HFF-Myc (cell line): ENCODE results near the gene PTPN1.

Source experiments
- DNase-seq: peaks from one replicate; pipeline ENCODE4 v3.0.0-alpha.2; 2011; ENCODE audit warnings: low read depth; ENCODE audit errors: extremely low read depth
- H3K4me3 ChIP-seq: replicated peaks from 2 replicates; pipeline ENCODE4 v1.5.1; 2011; ENCODE audit warnings: low read depth, mild to moderate bottlenecking, control low read depth, low read length
- TF ChIP-seq, protein P1 (sequence below): IDR thresholded peaks from 2 replicates; pipeline ENCODE4 v1.5.1; 2012; ENCODE audit warnings: mild to moderate bottlenecking, low read depth, low read length, control low read depth; ENCODE audit errors: missing control alignments

PTPN1 gene

DNA sequence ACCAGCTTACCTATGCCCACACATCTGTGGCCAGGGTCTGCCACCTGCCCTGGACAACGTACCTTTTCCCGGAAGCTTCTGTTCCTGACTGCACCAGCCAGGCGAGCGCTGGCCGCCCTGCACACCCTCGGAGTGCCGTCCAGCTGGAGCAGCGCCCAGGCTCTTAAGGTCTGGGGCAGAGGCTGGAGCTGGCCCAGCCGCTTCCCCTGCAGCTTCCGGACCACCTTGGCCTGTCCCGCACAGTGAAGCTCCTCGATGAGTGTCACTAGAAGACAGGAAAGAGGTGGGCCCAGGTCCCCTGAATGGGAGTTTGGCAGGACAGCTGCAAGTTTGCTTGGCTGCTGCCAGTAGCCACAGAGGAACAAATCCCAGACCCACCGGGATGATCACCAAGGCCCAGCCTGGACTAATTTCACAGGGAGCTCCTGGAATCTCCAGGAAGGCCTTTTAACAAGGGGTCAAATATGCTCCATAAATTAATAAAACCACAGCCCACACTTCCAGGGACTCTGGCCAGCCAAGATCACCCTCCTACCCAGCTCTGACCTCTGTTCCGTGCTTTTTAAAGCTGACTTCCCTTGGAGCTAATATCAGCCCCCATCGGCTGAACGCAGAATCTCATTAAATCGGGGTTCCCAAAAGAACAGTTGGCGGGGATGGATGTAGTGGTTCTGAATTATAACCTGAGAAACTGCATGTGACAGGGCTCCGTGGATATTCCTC is 82.3 kb downstream of the PTPN1 start:
- no peak for DNase-seq
- TF ChIP-seq, protein P1, sequence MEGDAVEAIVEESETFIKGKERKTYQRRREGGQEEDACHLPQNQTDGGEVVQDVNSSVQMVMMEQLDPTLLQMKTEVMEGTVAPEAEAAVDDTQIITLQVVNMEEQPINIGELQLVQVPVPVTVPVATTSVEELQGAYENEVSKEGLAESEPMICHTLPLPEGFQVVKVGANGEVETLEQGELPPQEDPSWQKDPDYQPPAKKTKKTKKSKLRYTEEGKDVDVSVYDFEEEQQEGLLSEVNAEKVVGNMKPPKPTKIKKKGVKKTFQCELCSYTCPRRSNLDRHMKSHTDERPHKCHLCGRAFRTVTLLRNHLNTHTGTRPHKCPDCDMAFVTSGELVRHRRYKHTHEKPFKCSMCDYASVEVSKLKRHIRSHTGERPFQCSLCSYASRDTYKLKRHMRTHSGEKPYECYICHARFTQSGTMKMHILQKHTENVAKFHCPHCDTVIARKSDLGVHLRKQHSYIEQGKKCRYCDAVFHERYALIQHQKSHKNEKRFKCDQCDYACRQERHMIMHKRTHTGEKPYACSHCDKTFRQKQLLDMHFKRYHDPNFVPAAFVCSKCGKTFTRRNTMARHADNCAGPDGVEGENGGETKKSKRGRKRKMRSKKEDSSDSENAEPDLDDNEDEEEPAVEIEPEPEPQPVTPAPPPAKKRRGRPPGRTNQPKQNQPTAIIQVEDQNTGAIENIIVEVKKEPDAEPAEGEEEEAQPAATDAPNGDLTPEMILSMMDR = no peak
- H3K4me3 ChIP-seq = no peak overlapping the region

DNA sequence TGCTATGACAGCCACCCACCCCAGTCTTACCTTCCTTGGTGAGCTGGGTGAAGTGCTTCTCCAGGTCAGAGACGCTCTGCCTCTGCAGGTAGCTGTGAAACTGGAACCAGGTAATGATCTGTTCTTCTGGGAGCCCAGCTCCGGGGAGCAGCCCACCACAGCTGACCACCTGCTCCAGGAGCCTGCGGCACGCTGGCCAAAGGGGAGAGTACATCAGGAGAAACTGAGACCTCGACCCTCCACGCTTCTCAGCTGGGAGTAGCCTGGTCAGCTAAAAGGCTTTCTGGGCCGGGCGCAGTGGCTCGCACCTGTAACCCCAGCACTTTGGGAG is 82.8 kb downstream of the PTPN1 start:
- no peak for DNase-seq
- no peak overlapping the region for H3K4me3 ChIP-seq
- TF ChIP-seq, protein P1 = no peak

DNA sequence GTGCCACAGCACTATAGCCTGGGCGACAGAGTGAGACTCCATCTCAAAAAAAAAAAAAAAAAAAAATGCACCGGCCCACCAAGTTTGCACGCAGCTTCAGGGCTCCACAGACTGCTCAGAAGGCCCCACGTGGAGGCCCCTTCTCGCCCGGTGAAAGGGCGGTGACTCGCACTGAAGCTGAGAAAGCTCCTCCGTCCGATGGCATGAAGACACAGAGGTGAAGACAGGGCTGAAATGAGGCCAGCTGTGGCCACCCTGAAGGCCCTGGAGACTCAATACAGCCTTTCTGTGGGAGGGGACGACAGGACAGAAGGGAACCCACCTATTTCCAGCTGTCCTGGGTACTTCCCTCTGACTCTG is 84.0 kb downstream of the PTPN1 start:
- no peak for DNase-seq
- H3K4me3 ChIP-seq = no peak overlapping the region
- TF ChIP-seq, protein P1 = no peak

- TF ChIP-seq, protein P1 = no peak
- no peak for DNase-seq
Observed at GRCh38 chr20:50594591-50595432, 84.6 kb downstream of the PTPN1 start.

DNA sequence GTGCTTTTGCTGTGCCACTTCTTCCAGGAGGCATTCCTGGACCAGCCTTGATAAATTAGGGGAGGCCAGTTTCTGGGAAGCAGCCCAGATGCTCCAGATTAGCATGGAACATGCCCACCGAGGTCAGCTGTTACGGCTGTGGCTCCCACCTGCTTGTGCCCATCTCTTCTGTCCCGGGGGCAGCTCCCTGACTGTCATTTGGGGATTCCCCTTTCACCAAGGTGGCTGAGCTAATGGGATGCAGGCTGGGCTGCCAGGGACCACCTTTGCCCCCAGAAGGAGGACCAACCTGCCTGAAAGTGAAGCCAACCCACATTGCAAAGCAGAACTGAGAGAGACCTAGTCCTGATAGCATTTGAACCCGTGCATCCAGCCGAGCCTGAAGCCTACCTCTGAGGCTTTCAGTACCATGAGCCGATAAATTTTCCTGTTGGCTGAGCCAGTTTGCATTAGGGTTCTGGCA is 85.3 kb downstream of the PTPN1 start:
- no peak overlapping the region for H3K4me3 ChIP-seq
- TF ChIP-seq, protein P1 = no peak
- DNase-seq = no peak

More at GRCh38 chr20:50594591-50595432, 84.6 kb downstream of the PTPN1 start:
- no peak overlapping the region for H3K4me3 ChIP-seq

DNA sequence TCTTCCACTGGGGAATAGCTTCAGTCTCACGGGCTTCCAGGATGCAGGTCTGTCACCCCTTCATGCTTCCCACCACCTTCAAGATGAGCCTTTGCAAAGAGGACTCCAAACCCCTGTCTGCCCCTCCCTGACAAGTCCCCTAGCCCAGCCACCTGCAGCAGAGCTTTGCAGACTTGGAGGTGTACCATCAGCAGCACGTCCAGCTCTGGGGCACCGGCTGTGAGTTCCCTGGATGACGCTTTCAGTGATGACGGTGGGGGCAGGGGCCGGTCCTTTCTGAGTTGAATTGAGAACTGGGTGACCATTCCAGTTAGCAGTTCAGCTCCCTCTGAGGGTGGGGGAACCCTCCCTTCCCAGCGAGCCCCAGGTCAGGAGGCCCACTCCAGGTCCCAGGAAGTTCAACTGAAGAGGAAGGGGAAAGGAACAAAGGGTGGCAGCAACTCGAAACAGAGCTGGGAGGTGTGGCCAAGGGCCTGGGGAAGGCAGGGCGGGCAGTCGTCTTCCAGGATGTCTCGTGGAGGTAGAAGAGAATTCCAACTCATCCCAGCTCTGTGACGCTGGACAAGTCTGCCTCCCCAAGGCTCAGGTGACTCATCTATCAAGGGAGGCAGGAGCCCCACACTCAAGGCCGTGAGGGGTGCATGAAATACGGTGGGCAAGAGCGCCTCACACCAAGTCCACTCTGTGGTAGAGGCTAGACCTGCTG is 86.0 kb downstream of the PTPN1 start:
- H3K4me3 ChIP-seq = no peak overlapping the region
- TF ChIP-seq, protein P1 = no peak
- DNase-seq = no peak
